Suprapubic skin (tissue), 4 donors: Measurements from ENCODE around the gene DDX55. TPM values are rescaled to one million over a fixed set of nuclear protein-coding genes. Genes with fewer than 3 reads are reported as not detected.
A peak's percentile ranks its signal among the peaks of the same experiment; 100 is the strongest.

Source experiments
- DNase-seq, 2 donors: peaks; one replicate each; pipeline ENCODE4 v3.0.0-alpha.2; 2019; ENCODE audit warnings: low spot score in 2 of 2
- H3K27ac ChIP-seq: fragments of 200-600 bp; sonication (generic); one replicate; pipeline ENCODE4 v1.5.1; 2019
- H3K27me3 ChIP-seq: fragments of 200-600 bp; sonication (generic); one replicate; pipeline ENCODE4 v1.5.1; 2019
- H3K36me3 ChIP-seq: fragments of 200-600 bp; sonication (generic); one replicate; pipeline ENCODE4 v1.5.1; 2019
- H3K4me1 ChIP-seq: fragments of 200-600 bp; sonication (generic); one replicate; pipeline ENCODE4 v1.5.1; 2019
- H3K4me3 ChIP-seq: fragments of 200-600 bp; sonication (generic); one replicate; pipeline ENCODE4 v1.5.1; 2019; ENCODE audit warnings: mild to moderate bottlenecking
- H3K9me3 ChIP-seq: fragments of 200-600 bp; sonication (generic); one replicate; pipeline ENCODE4 v1.5.1; 2019
- CTCF ChIP-seq, 2 donors: fragments of 200-600 bp in 1 of 2; fragments of 450-650 bp in 1 of 2; sonication (generic) in 1 of 2; IDR thresholded peaks; one replicate each; pipeline ENCODE4 v1.5.1; 2016 to 2019; ENCODE audit warnings: antibody characterized with exemption in 2 of 2, mild to moderate bottlenecking in 1 of 2, moderate library complexity in 1 of 2
- EP300 ChIP-seq: sonication (generic); formaldehyde crosslinking; IDR thresholded peaks from one replicate; pipeline ENCODE4 v1.6.1; 2017; ENCODE audit warnings: antibody characterized with exemption
- POLR2A ChIP-seq, 2 donors: fragments of 450-650 bp; IDR thresholded peaks; one replicate each; pipeline ENCODE4 v1.6.1; 2017; ENCODE audit warnings: antibody characterized with exemption in 2 of 2, mild to moderate bottlenecking in 2 of 2, moderate library complexity in 2 of 2
- POLR2AphosphoS5 ChIP-seq, 3 donors: sonication (generic); formaldehyde crosslinking; IDR thresholded peaks; one replicate each; pipeline ENCODE4 v1.6.1; 2017; ENCODE audit warnings: antibody characterized with exemption in 3 of 3
- WGBS: methylation state at CpG from one replicate; pipeline ENCODE4 v1.1.5; 2018; 5-methylcytosine and 5-hydroxymethylcytosine counted together
- total RNA-seq, 4 donors: library from RNA; depleted of rRNA; stranded (reverse); fragments of >200 nt; gene quantifications; one replicate each; pipeline ENCODE4 v1.1.0, GENCODE V29; 2016

DDX55 gene
- total RNA-seq, 4 donors from 2014 or later: 23.6 to 57.1 (median 42.2) TPM

DNA sequence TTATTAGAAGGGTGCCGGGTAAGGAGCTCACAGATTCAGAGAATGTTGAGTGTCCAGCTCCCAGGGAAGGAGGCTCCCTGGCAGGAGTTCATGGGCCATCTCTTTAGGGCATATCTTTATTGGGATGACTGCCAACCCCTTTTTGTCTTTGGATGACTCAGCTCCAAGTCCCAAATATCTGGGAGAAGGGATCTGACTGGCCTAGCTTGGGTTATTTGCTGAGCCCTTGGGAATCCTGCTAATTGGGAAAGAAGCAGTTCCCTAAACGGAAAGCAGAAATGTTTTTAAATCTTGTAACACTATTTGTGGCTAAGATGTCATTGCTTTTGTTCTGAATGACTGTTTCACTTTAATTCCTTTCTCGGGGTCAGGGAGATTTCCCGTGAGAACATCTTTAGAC, 12.6 kb downstream of the DDX55 start:
- Histone ChIP-seq H3K9me3 (no peaks in the 10 kb centered on the region), H3K4me3 (no peak overlapping the region), H3K27me3 (no peaks in the 10 kb centered on the region), H3K27ac (no peak overlapping the region), H3K4me1 (no peaks in the 10 kb centered on the region), H3K36me3 (peaks cover 93% of the 10 kb centered on the region)
- WGBS: 64% methylated on average over 4 of the region's 4 CpGs
- TF ChIP-seq EP300 (no peak), POLR2A (IDR thresholded peaks at IDR 0.05) (no peak), POLR2AphosphoS5 (IDR thresholded peaks at IDR 0.05) (no peak), CTCF (IDR thresholded peaks at IDR 0.05) (no peak)
- DNase-seq: peak in 1 of 2 donors; percentile 29

GRCh38 chr12:123617144-123617543, 15.2 kb downstream of the DDX55 start:
- 90% methylated on average over 3 of the region's 3 CpGs for WGBS
- Histone ChIP-seq H3K27me3 (no peaks in the 10 kb centered on the region), H3K4me3 (no peak overlapping the region), H3K27ac (no peak overlapping the region), H3K36me3 (peaks cover 94% of the 10 kb centered on the region), H3K9me3 (no peaks in the 10 kb centered on the region), H3K4me1 (no peaks in the 10 kb centered on the region)
- no peak for TF ChIP-seq CTCF (IDR thresholded peaks at IDR 0.05)
- no peak for TF ChIP-seq EP300
- TF ChIP-seq POLR2A (IDR thresholded peaks at IDR 0.05): no peak
- no peak for TF ChIP-seq POLR2AphosphoS5 (IDR thresholded peaks at IDR 0.05)
- DNase-seq: no peak

- peak in 1 of 2 donors; percentile 35 for DNase-seq
- Histone ChIP-seq H3K36me3 (peaks cover 94% of the 10 kb centered on the region), H3K27ac (no peak overlapping the region), H3K4me3 (no peak overlapping the region), H3K27me3 (no peaks in the 10 kb centered on the region), H3K4me1 (no peaks in the 10 kb centered on the region), H3K9me3 (no peaks in the 10 kb centered on the region)
- WGBS: 94% methylated on average over 13 of the region's 13 CpGs
- TF ChIP-seq CTCF (IDR thresholded peaks at IDR 0.05): no peak
- TF ChIP-seq EP300: no peak
- no peak for TF ChIP-seq POLR2AphosphoS5 (IDR thresholded peaks at IDR 0.05)
- TF ChIP-seq POLR2A (IDR thresholded peaks at IDR 0.05): no peak
These were observed 15.7 kb downstream of the DDX55 start for GRCh38 chr12:123617580-123617979.

DNA sequence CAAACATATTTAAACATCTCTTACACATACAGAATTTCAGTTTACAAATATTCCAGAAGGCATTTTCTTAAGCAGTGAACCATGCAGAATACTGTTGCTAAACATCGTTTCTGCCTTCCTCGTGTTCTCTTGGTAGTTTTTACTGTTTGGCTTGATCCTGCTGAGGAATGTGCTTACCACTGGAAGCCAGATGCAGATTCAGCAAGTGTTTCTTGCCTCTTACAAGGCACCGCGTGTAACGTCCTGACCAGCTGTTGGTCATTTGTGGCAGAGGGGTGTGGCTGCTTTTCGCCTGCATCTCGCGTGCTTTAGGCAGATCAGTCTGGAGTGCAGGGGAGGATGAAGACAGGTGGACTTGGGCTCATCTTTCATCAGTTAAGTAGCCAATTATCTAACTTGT, 19.2 kb downstream of the DDX55 start:
- Histone ChIP-seq H3K4me1 (no peaks in the 10 kb centered on the region), H3K36me3 (peaks cover 92% of the 10 kb centered on the region), H3K27ac (no peak overlapping the region), H3K9me3 (no peaks in the 10 kb centered on the region), H3K4me3 (no peak overlapping the region), H3K27me3 (no peaks in the 10 kb centered on the region)
- WGBS: 64% methylated on average over 8 of the region's 8 CpGs
- no peak for TF ChIP-seq EP300
- no peak for TF ChIP-seq POLR2A (IDR thresholded peaks at IDR 0.05)
- TF ChIP-seq POLR2AphosphoS5 (IDR thresholded peaks at IDR 0.05): no peak
- no peak for TF ChIP-seq CTCF (IDR thresholded peaks at IDR 0.05)
- no peak for DNase-seq

DNA sequence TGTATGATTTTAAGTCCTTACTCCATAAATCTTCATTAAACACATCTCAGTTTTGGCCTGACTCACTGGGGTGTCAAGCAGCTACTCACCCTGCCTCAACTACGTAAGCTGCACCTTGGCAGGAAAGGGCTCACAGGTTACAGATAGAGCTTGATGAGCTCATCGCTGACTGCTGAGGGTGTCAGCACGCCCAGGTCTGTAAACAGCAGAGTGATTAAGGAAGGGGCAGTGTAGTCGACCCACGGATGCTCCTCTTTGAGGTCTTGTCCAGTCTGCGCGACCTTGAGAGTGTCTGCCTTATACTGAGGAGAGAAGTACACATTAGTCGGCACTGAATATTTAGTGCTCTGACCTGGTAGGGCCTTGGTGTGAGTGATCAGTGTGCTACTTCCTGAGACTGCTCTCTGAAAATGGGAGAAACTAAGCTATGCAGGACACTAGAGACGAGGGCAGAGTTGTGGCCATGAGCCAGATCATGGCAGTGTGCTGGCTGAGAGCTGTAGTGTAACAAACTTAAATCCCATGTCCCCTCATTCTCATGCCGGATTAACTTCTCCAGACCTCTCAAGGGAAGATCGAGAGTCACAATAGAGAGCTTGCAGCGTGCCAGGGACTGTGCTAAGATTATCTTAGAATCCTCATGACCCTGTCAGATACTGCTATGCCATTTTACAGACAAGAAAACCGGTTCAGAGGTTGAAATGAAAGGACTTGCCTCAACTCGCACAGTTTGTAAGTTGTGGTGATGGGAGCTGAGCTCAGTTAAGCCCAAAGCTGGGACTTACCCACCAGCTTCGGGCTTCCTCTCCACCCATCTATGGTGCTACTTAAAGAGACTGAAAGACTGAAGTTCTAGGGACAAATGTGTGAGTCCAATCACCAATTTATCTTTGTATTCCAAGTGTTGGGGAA, 20.0 kb downstream of the DDX55 start:
- Histone ChIP-seq H3K4me3 (no peak overlapping the region), H3K27ac (no peak overlapping the region), H3K4me1 (no peaks in the 10 kb centered on the region), H3K9me3 (no peaks in the 10 kb centered on the region), H3K36me3 (peaks cover 92% of the 10 kb centered on the region), H3K27me3 (no peaks in the 10 kb centered on the region)
- TF ChIP-seq CTCF (IDR thresholded peaks at IDR 0.05): no peak
- no peak for TF ChIP-seq POLR2AphosphoS5 (IDR thresholded peaks at IDR 0.05)
- no peak for TF ChIP-seq POLR2A (IDR thresholded peaks at IDR 0.05)
- no peak for TF ChIP-seq EP300
- no peak for DNase-seq
- 84% methylated on average over 15 of the region's 15 CpGs for WGBS
